Subcutaneous abdominal adipose tissue (tissue), 5 donors: ENCODE results near the gene ZIC2.

Experiments used
- H3K27ac ChIP-seq: one replicate; pipeline ENCODE4 v1.7.0; 2013; ENCODE audit warnings: low read depth, mild to moderate bottlenecking, inconsistent platforms, low read length, moderate library complexity
- H3K27me3 ChIP-seq, 5 donors: one replicate each; pipeline ENCODE4 v1.7.0; 2013; ENCODE audit warnings: low read length in 5 of 5, inconsistent platforms in 1 of 5; ENCODE audit not compliant: control insufficient read depth in 5 of 5, insufficient read depth in 4 of 5
- H3K36me3 ChIP-seq, 5 donors: one replicate each; pipeline ENCODE4 v1.7.0; 2013; ENCODE audit warnings: low read length in 5 of 5; ENCODE audit not compliant: control insufficient read depth in 5 of 5, insufficient read depth in 5 of 5
- H3K4me1 ChIP-seq, 5 donors: one replicate each; pipeline ENCODE4 v1.7.0; 2013; ENCODE audit warnings: low read length in 5 of 5, mild to moderate bottlenecking in 3 of 5, moderate library complexity in 1 of 5; ENCODE audit not compliant: control insufficient read depth in 5 of 5, insufficient read depth in 5 of 5
- H3K4me3 ChIP-seq, 5 donors: one replicate each; pipeline ENCODE4 v1.7.0; 2013; ENCODE audit warnings: low read length in 5 of 5, low read depth in 1 of 5
- H3K9ac ChIP-seq, 5 donors: one replicate each; pipeline ENCODE4 v1.7.0; 2013; ENCODE audit warnings: low read length in 5 of 5, mild to moderate bottlenecking in 4 of 5, moderate library complexity in 3 of 5
- H3K9me3 ChIP-seq, 5 donors: one replicate each; pipeline ENCODE4 v1.7.0; 2013; ENCODE audit warnings: low read length in 5 of 5; ENCODE audit not compliant: control insufficient read depth in 5 of 5
- donor health status: healthy.
- donor health status: healthy.
- donor health status: healthy.
- donor health status: healthy.
- donor health status: healthy.

Gene ZIC2

DNA sequence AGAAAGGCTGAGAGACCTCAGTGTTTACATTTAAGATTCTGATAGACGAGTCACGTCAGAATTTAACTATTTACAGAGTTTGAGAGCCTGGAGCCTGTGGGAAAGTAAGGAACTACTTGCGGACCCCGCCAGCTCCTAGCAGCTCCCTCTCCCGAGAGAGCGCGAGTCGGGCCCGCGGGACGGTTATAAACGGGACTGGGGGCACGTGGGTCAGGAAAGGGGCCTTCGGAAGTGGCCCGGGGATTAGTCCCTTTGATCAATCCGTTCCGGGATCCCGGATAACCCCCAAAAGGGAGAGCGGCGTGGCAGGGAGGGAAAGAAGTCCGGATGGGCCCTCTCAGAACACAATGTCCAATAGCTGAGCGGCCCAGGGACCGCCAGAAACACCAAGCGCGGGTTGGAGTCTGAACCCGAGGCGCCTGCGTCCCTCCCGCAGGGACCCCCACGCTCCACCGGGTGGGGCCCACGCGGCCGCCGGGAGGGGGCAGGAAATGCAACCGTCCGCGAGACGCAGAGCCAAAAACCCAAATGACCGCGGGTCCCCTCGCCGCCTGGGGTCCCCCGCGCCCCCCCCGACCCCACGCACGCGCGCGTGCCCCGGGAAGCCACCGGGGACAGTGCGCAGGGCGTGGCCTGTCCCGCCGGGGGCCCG, 13.6 kb upstream of the ZIC2 start:
- Histone ChIP-seq H3K9ac (no peak overlapping the region), H3K27me3 (peaks cover 43 to 72% (median 59%) of the 10 kb centered on the region in 5 donors), H3K4me3 (peak overlapping the region in 3 of 5 donors; percentile 29 to 54 (median 34)), H3K36me3 (no peaks in the 10 kb centered on the region), H3K9me3 (no peaks in the 10 kb centered on the region), H3K4me1 (peaks cover 1 to 35% (median 27%) of the 10 kb centered on the region in 5 donors), H3K27ac (no peak overlapping the region)

DNA sequence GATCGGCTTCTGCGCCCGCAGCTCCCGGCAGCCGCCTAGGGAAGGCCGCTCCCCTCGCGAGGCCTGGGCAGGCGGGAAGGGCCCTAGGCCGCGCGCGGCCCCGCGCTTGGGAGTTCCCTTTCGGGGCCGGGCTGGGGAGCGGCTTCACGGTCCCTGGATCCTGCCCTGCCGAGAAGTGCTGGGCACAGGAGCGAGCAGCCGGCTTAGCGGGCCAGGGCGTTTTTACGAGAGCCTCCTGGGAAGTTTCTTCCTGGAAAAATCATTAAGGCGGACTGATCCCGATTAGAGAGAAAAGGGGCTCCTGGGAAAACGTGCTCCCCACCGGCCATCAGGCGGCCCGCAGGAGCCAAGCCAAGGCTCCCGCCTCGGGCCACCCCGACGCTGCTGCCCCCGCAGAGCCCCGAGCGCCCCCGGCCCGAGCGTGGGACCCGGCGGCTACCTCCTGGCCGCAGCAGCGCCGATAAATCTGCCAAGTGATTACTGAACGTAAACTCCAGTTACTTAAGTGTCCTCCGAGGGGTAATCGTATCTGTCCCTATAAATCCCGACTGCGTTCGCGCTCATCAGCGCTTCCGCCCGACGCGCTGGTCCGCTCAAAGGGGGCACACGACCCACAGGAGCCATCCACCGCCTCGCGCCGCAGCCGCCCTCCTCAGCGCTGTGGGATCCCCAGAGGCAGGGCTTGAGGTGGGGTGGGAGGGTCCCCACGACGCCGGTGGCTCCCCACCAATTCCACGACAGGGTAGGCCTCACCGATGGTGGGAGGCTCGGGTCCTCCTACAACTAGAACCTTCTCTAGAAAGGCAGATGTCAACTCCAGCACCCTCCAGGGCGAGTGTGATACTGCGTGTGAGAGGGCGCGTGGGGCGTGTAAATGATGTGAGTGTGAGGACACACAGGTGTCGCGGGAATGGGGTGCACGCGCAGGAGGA, 12.8 kb upstream of the ZIC2 start:
- Histone ChIP-seq H3K9ac (peak overlapping the region in 1 of 5 donors; percentile 41), H3K27me3 (peaks cover 49 to 79% (median 64%) of the 10 kb centered on the region in 5 donors), H3K4me1 (peaks cover 1 to 35% (median 27%) of the 10 kb centered on the region in 5 donors), H3K36me3 (no peaks in the 10 kb centered on the region), H3K9me3 (no peaks in the 10 kb centered on the region), H3K27ac (no peak overlapping the region), H3K4me3 (peak overlapping the region in 4 of 5 donors; percentile 22 to 54 (median 32))

DNA sequence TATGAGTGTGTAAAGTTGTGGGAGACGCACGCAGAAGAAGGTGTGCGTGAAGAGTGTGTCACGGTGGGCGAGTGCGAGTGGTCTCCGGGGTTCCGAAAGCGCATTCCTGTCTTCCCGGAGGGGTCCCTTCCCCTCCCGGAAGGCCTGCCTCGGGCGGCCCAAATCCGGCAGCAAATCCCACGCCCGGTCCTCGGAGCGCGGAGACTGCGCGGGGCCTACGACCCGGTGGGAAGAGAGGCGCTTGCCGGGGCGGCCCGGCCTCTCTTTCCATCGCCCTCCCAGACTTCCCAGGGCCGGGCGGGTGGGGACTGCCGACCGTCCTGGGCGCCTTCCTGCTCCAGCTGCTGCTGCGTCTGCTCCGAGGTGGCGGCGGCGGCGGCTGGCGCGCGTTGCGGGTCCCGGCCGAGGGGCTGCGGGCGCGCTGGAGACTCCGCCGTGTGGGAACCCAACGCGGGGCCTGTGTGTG, 12.1 kb upstream of the ZIC2 start:
- no peaks in the 10 kb centered on the region for H3K9me3 ChIP-seq
- peaks cover 52 to 79% (median 68%) of the 10 kb centered on the region in 5 donors for H3K27me3 ChIP-seq
- no peak overlapping the region for H3K27ac ChIP-seq
- no peaks in the 10 kb centered on the region for H3K36me3 ChIP-seq
- H3K4me3 ChIP-seq, result peak overlapping the region in 3 of 5 donors; percentile 22 to 56 (median 29)
- no peak overlapping the region for H3K9ac ChIP-seq
- H3K4me1 ChIP-seq, result peaks cover 1 to 35% (median 27%) of the 10 kb centered on the region in 5 donors

DNA sequence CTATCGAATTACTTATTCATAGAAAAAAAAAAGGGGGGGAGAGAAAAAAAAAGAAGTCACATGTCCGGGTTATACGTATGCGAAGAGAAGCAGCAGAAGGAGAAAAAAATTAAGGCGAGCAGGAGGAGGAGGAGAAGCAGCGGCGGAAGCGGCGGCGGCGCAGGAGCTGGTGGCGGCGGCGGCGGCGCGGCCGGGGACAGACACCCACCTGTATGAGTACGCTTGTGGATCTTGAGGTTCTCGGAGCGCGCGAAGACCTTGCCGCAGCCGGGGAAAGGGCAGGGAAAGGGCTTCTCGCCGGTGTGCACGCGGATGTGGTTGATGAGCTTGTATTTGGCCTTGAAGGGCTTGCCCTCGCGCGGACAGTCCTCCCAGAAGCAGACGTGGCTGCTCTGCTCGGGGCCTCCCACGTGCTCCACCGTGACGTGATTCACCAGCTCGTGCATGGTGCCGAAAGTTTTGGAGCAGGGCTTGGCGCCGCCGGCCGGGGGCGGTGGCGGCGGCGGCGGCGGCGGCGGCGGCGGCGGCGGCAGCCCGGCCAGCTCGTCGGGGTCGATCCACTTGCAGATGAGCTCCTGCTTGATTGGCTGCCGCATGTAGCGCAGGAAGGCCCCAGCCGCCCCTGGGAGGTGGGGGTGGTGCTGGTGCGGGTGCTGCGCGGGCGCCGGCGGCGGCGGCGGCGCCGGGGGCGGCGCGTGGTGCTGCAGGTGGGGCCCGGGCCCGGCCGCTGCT, 11.5 kb upstream of the ZIC2 start:
- no peak overlapping the region for H3K9ac ChIP-seq
- H3K4me3 ChIP-seq, result peak overlapping the region in 4 of 5 donors; percentile 22 to 60 (median 52)
- H3K27ac ChIP-seq, result no peak overlapping the region
- peaks cover 58 to 83% (median 74%) of the 10 kb centered on the region in 5 donors for H3K27me3 ChIP-seq
- no peaks in the 10 kb centered on the region for H3K9me3 ChIP-seq
- no peaks in the 10 kb centered on the region for H3K36me3 ChIP-seq
- H3K4me1 ChIP-seq, result peaks cover 1 to 35% (median 27%) of the 10 kb centered on the region in 5 donors

DNA sequence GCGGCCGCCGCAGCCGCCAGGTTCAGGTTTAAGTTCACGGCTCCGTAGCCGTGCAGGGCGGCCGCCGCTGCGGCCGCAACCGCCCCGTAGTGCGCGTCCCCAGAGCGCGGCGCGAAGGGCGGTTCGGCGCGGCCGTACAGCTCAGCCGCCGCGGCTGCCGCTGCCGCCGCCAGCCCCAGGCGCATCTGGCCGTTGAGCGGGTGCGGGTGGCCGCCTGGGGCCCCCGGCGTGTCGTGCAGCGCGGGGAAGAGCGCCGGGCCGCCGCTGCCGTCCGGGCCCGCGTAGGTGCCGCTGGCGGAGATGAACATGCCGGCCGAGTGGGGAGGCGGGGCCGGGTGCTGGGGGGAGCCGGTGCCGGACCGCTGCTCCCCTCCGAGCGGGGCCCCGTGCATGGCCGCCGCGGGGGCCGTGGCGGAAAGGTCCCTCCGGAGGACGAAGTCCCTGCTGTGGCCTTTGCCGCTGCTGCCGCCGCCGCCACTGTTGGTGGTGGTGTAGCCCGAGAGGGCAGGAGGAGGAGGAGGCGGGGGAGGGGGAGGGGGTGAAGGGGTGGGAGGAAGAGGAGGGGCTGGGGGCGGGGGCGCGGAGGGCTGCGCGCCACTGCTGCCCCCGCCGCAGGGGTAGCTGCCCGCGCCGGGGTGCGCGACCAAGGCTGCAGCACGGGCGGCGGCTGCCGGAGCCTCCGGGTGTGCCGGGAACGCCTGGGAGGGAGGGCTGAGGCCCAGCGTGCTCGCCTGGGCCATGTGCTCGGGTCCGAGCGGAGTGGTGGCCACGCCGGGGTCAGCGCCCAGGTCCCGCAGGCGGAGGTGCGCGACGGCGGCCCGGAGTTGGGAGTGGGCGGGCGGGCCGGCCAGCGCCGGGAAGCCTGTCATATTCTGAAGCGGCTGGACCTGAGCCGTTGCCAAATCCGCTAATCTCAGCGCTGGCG, 10.7 kb upstream of the ZIC2 start:
- no peak overlapping the region for H3K27ac ChIP-seq
- H3K4me3 ChIP-seq, result peak overlapping the region in 1 of 5 donors; percentile 40

DNA sequence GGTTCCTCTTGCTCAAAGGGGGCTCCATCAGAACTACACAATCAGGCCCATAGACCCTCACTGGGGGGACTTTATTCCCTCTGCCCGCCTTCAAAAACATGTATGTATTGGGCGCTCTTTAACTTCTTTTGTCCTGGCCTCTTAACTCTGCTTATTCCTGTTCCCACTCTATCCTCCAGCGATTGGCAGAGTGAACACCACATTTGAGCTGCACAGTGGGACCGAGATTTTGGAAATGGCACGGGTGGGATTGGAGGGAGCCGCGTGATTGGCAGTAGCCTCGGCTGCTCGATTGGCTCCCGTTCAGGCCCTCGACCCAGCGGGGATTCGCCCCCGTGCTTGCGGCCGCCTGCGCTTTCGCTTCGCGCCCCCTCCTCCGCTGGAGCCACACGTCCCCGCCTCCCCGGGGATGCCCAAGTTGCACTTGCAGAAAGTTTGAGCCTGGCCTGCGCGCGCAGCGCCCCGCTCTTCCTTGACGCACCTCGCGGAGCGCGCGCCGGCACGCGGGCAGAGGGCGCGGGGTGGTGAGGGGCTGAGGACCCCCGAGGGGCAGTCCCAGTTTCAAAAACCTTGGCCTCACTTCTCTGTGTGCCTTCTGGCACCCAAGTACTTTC, 9.9 kb upstream of the ZIC2 start, which contains the start of gene ZIC5:
ZIC5 (minus strand) TSS at position 192 of the 614 bp plus-strand sequence; CDS start at position 28, 164 bp downstream.
- Histone ChIP-seq H3K27me3 (peaks cover 59 to 85% (median 75%) of the 10 kb centered on the region in 5 donors), H3K4me3 (peak within 1 kb of the TSS in 1 of 5 donors; percentile 40), H3K4me1 (peaks cover 1 to 35% (median 27%) of the 10 kb centered on the region in 5 donors), H3K36me3 (no peaks in the 10 kb centered on the region), H3K9ac (no peak within 1 kb of the TSS), H3K9me3 (peaks cover 0 to 3% (median 0%) of the 10 kb centered on the region in 5 donors), H3K27ac (no peak within 1 kb of the TSS)

More for the DNA sequence above, 10.7 kb upstream of the ZIC2 start:
- Histone ChIP-seq H3K27me3 (peaks cover 63 to 85% (median 75%) of the 10 kb centered on the region in 5 donors), H3K9ac (no peak overlapping the region), H3K4me1 (peaks cover 1 to 35% (median 27%) of the 10 kb centered on the region in 5 donors), H3K9me3 (peaks cover 0 to under 1% (median 0%) of the 10 kb centered on the region in 5 donors), H3K36me3 (no peaks in the 10 kb centered on the region)

DNA sequence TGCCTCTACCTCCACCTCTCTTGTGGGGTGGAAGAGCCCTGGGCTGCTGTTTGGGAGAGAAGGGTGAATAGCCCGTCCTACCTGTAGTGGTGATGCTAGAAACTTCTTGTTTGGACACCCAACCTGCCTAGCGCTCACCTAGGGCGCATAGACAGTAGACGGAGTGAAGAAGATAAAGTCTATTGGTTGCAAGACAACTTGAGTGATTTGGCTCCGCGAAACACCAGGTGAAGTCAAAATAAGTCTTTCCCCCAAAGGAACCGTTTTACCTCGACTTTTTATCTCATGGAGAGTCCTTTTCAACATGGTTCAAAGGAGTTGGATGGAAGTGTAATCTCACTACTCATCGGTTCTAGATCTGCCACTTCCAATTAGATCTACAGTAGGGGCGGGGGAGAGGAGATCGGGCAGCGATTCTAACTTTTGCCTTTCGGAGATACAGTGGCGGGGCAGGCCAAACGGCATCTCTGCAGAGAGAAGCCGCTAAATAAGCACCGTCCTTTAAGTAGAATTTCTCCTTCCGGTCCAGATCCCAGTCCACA, 9.3 kb upstream of the ZIC2 start:
- Histone ChIP-seq H3K4me3 (no peak overlapping the region), H3K9me3 (peaks cover 0 to 3% (median 0%) of the 10 kb centered on the region in 5 donors), H3K4me1 (peaks cover 1 to 35% (median 27%) of the 10 kb centered on the region in 5 donors), H3K36me3 (no peaks in the 10 kb centered on the region), H3K27me3 (peaks cover 65 to 87% (median 81%) of the 10 kb centered on the region in 5 donors), H3K9ac (no peak overlapping the region), H3K27ac (no peak overlapping the region)

DNA sequence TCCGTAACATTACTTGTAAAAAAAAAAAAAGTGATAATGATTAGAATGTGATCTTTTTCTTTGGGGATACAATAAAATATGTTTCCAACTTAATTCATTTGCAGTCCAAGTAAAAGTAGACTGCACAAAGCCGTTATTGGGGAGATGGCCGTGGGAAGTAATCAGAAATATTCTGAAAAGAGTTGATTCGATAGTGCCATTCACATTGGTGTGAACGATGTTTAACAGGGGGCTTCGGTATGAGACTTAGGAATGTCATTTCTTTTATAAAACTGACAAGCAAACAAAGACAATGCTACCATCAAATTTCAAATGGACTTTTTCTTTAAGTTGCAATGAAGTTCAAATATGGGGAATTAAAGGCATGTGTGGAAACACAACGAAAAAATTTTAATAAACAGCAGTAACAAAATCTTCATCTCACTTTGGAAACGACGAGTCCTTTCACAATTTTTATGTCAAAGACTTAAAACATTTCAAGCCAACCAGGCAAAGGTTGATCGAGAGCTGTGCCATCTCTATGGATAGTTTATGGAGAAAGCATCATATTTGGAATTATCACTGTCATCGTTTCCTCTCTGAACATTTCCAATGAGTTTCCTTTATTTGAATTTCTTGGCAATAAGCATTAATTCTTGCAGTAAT, 8.3 kb upstream of the ZIC2 start:
- H3K27me3 ChIP-seq, result peaks cover 65 to 87% (median 81%) of the 10 kb centered on the region in 5 donors
- H3K9ac ChIP-seq, result no peak overlapping the region
- no peak overlapping the region for H3K4me3 ChIP-seq
- H3K36me3 ChIP-seq, result no peaks in the 10 kb centered on the region
- peaks cover 0 to 3% (median 0%) of the 10 kb centered on the region in 5 donors for H3K9me3 ChIP-seq
- no peak overlapping the region for H3K27ac ChIP-seq
- peaks cover 1 to 31% (median 23%) of the 10 kb centered on the region in 5 donors for H3K4me1 ChIP-seq
